Measurements from ENCODE around the gene OR9K2.
"Not testable (repeated sequence)": the region's sequence is repeated elsewhere in the genome, so short reads cannot be mapped to it uniquely, and the experiment has no call there.

OR9K2 gene, protein sequence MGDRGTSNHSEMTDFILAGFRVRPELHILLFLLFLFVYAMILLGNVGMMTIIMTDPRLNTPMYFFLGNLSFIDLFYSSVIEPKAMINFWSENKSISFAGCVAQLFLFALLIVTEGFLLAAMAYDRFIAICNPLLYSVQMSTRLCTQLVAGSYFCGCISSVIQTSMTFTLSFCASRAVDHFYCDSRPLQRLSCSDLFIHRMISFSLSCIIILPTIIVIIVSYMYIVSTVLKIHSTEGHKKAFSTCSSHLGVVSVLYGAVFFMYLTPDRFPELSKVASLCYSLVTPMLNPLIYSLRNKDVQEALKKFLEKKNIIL

GRCh38 chr12:55126106-55126505 lies at the start of gene OR9K2:
OR9K2 (plus strand) TSS chr12:55126406; CDS start chr12:55129835, 3,429 bp downstream.
- FAIRE-seq = no peak

GRCh38 chr12:55092579-55092978 lies 33.6 kb upstream of the OR9K2 start:
- FAIRE-seq = no peak

- FAIRE-seq = no peak
Observed at GRCh38 chr12:55112378-55112875, 13.8 kb upstream of the OR9K2 start.

GRCh38 chr12:55116152-55116551 lies 10.1 kb upstream of the OR9K2 start:
- no peak for FAIRE-seq

DNA sequence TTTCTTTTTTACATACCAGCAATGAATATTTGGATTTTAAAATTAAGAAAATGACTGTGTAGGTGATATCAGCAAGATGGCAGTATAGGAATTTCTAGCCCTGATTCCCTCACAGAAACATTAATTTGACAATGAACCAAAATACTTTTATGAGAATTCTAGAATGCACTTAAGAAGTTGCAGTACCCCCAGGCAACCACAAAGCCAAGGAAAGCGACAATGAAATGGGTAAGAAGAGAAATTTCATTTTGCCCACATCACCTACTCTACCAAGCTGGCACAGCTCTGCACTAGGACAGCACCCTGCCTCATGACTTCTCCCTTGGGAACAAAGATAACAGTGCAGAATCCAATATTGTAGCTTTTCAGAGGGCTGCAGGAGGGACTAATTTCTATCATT lies 6.6 kb downstream of the OR9K2 start:
- no peak for FAIRE-seq

- peak; percentile 70 for FAIRE-seq
Observed at GRCh38 chr12:55142669-55143565, 16.7 kb downstream of the OR9K2 start.

GRCh38 chr12:55143566-55143870 lies 17.3 kb downstream of the OR9K2 start:
- no peak for FAIRE-seq

- not testable (repeated sequence) for FAIRE-seq
Observed at GRCh38 chr12:55167010-55167640, 40.9 kb downstream of the OR9K2 start.

GRCh38 chr12:55171445-55171844 lies 45.2 kb downstream of the OR9K2 start:
- peak; percentile 66 for FAIRE-seq

DNA sequence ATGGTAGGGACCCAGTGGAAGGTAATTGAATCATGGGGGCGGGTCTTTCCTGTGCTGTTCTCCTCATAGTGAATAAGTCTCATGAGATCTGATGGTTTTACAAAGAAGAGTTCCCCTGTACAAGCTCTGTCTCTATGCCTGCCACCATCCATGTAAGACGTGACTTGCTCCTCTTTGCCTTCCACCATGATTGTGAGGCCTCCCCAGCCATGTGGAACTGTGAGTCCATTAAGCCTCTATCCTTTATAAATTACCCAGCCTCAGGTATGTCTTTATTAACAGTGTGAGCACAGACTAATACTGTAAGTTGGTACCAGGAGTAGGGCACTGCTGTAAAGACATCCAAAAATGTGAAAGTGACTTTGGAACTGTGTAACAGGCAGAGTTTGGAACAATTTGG lies 45.6 kb downstream of the OR9K2 start:
- FAIRE-seq = not testable (repeated sequence)

DNA sequence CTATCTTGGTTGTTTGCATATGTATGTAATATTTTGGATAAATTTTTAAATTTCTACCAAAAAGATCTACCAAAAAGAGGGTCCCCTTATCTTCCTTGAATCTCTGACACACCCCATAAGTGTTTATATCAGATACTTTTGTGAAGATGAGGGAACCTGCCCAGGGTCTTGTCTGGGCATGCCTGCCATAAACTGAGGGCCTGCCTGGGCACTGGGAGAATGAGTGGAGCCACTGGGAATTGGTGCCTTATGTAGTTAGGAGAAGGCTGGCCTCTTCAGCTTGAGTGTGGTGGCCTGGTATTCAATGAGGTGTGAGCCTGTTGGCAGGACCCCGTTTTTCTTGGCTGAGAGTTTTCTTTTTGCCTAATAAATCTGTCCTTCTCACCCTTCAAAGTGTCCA lies 46.5 kb downstream of the OR9K2 start:
- FAIRE-seq = no peak

DNA sequence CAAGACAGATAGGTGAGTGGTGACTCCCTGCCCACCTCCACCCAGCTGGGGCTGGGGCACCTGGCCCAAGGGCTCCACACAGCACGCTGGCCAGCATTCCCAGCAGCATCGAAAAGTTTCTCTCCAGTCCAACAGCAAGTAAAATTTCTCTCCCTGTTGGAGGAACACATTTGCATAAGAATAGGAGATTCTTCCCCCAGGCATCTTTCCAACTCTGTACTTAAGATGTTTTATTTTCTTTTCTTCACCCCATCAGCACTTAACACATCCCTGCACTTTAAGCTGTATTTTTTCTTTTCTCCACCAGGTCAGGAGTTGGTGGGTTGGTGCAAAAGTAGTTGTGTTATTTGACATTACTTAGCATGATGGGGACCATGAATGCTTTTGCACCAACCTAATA lies 47.2 kb downstream of the OR9K2 start:
- no peak for FAIRE-seq

All from colon (tissue), 2 donors.